BLaER1 treated with 17β-estradiol and CSF1 and Interleukin-3, amounts not matched to agents 10 nM and 100 nM (cell line): ENCODE measurements around the gene UROC1.

Experiments
- H3K27ac ChIP-seq, 11 experiments: shearing (Covaris generic); formaldehyde crosslinking; 2 replicates each; pipeline ENCODE4 v1.8.1; 2022
- H3K27me3 ChIP-seq, 11 experiments: shearing (Covaris generic); formaldehyde crosslinking; 2 replicates each; pipeline ENCODE4 v1.8.1; 2022
- H3K36me3 ChIP-seq, 11 experiments: shearing (Covaris generic); formaldehyde crosslinking; 2 replicates each; pipeline ENCODE4 v1.8.1; 2022
- H3K4me1 ChIP-seq, 10 experiments: shearing (Covaris generic); formaldehyde crosslinking; 2 replicates each; pipeline ENCODE4 v1.8.1; 2022
- H3K4me2 ChIP-seq, 11 experiments: shearing (Covaris generic); formaldehyde crosslinking; 2 replicates each; pipeline ENCODE4 v1.8.1; 2022
- H3K4me3 ChIP-seq, 10 experiments: shearing (Covaris generic); formaldehyde crosslinking; 2 replicates each; pipeline ENCODE4 v1.8.1; 2022
- H3K9ac ChIP-seq, 11 experiments: shearing (Covaris generic); formaldehyde crosslinking; 2 replicates each; pipeline ENCODE4 v1.8.1; 2022
- H3K9me3 ChIP-seq, 11 experiments: shearing (Covaris generic); formaldehyde crosslinking; replicated peaks in 1 of 11; 2 replicates each; pipeline ENCODE4 v1.8.1; 2022
- H4K20me1 ChIP-seq, 11 experiments: shearing (Covaris generic); formaldehyde crosslinking; 2 replicates each; pipeline ENCODE4 v1.8.1; 2022
- Cebpa-rat ChIP-seq, 11 experiments: shearing (Covaris generic); IDR thresholded peaks; 2 replicates each; pipeline ENCODE4 v1.8.1; 2022

UROC1 gene

GRCh38 chr3:126472277-126473006 lies 45.1 kb downstream of the UROC1 start:
- H3K4me2 ChIP-seq = peak overlapping the region; percentile 85 to 100 (median 99)
- TF ChIP-seq Cebpa-rat (IDR thresholded peaks at IDR 0.05) = peak in 10 of 11 experiments; percentile 19 to 87 (median 67); a peak in 13 of 22 replicates
- H3K9ac ChIP-seq = peak overlapping the region in 8 of 11 experiments; percentile 43 to 99 (median 98); a peak in 17 of 22 replicates
- peaks cover 46 to 58% (median 47%) of the 10 kb centered on the region in 11 experiments for H3K36me3 ChIP-seq
- no peaks in the 10 kb centered on the region for H3K9me3 ChIP-seq
- H3K4me1 ChIP-seq = peaks cover 38 to 56% (median 44%) of the 10 kb centered on the region in 10 experiments
- peak overlapping the region in 10 of 11 experiments; percentile 41 to 98 (median 58); a peak in 20 of 22 replicates for H3K27ac ChIP-seq
- H3K27me3 ChIP-seq = no peaks in the 10 kb centered on the region
- H3K4me3 ChIP-seq = peak overlapping the region in 8 of 10 experiments; percentile 86 to 99 (median 94); a peak in 15 of 20 replicates
- peaks cover 75 to 81% (median 78%) of the 10 kb centered on the region in 11 experiments; a peak in 21 of 22 replicates for H4K20me1 ChIP-seq

GRCh38 chr3:126469479-126469878 lies 48.1 kb downstream of the UROC1 start:
- H3K27me3 ChIP-seq = no peaks in the 10 kb centered on the region
- peaks cover 96 to 100% (median 100%) of the 10 kb centered on the region in 11 experiments for H4K20me1 ChIP-seq
- no peak for TF ChIP-seq Cebpa-rat (IDR thresholded peaks at IDR 0.05)
- H3K4me1 ChIP-seq = peaks cover 34 to 71% (median 50%) of the 10 kb centered on the region in 10 experiments
- no peaks in the 10 kb centered on the region for H3K9me3 ChIP-seq
- peaks cover 75 to 87% (median 77%) of the 10 kb centered on the region in 11 experiments for H3K36me3 ChIP-seq
- H3K4me3 ChIP-seq = no peak overlapping the region
- peak overlapping the region in 1 of 11 experiments; percentile 6; a peak in 1 of 22 replicates for H3K9ac ChIP-seq
- H3K4me2 ChIP-seq = no peak overlapping the region
- no peak overlapping the region for H3K27ac ChIP-seq

- Histone ChIP-seq H3K9ac (no peak overlapping the region; a peak in 1 of 22 replicates), H3K4me1 (peaks cover 21 to 62% (median 38%) of the 10 kb centered on the region in 10 experiments), H3K27me3 (no peaks in the 10 kb centered on the region), H4K20me1 (peaks cover 93 to 100% (median 99%) of the 10 kb centered on the region in 11 experiments), H3K4me2 (no peak overlapping the region), H3K9me3 (no peaks in the 10 kb centered on the region), H3K4me3 (no peak overlapping the region), H3K27ac (no peak overlapping the region), H3K36me3 (peaks cover 86 to 99% (median 89%) of the 10 kb centered on the region in 11 experiments)
- TF ChIP-seq Cebpa-rat (IDR thresholded peaks at IDR 0.05) = no peak
Measured at GRCh38 chr3:126468028-126468891, 49.3 kb downstream of the UROC1 start.

GRCh38 chr3:126467611-126467955 lies 50.0 kb downstream of the UROC1 start:
- Histone ChIP-seq H3K27ac (no peak overlapping the region), H3K9me3 (no peaks in the 10 kb centered on the region), H3K36me3 (peaks cover 92 to 100% (median 96%) of the 10 kb centered on the region in 11 experiments), H3K9ac (0 out of 22 replicates have a peak overlapping the region, but pooled peaks of 1 of the 11 experiments have one; percentile 13), H3K4me3 (no peak overlapping the region), H3K4me2 (no peak overlapping the region), H3K4me1 (peaks cover 15 to 55% (median 31%) of the 10 kb centered on the region in 10 experiments), H4K20me1 (peaks cover 87 to 100% (median 96%) of the 10 kb centered on the region in 11 experiments), H3K27me3 (no peaks in the 10 kb centered on the region)
- no peak for TF ChIP-seq Cebpa-rat (IDR thresholded peaks at IDR 0.05)

GRCh38 chr3:126466886-126467610 lies 50.5 kb downstream of the UROC1 start:
- Histone ChIP-seq H3K4me3 (no peak overlapping the region), H3K36me3 (peaks cover 98 to 100% (median 100%) of the 10 kb centered on the region in 11 experiments), H3K9ac (peak overlapping the region in 5 of 11 experiments; percentile 4 to 29 (median 13); a peak in 2 of 22 replicates), H4K20me1 (peaks cover 87 to 100% (median 96%) of the 10 kb centered on the region in 11 experiments), H3K4me2 (peak overlapping the region in 5 of 11 experiments; percentile 10 to 51 (median 25); a peak in 6 of 22 replicates), H3K9me3 (no peaks in the 10 kb centered on the region), H3K27ac (no peak overlapping the region), H3K4me1 (peaks cover 9 to 50% (median 26%) of the 10 kb centered on the region in 10 experiments), H3K27me3 (no peaks in the 10 kb centered on the region)
- TF ChIP-seq Cebpa-rat (IDR thresholded peaks at IDR 0.05) = no peak

GRCh38 chr3:126465928-126466544 lies 51.5 kb downstream of the UROC1 start:
- peaks cover 98 to 100% (median 100%) of the 10 kb centered on the region in 11 experiments for H3K36me3 ChIP-seq
- H3K4me2 ChIP-seq = peak overlapping the region in 5 of 11 experiments; percentile 7 to 51 (median 23); a peak in 5 of 22 replicates
- TF ChIP-seq Cebpa-rat (IDR thresholded peaks at IDR 0.05) = no peak
- 0 out of 22 replicates have a peak overlapping the region, but pooled peaks of 1 of the 11 experiments have one; percentile 4 for H3K9ac ChIP-seq
- H3K27me3 ChIP-seq = no peaks in the 10 kb centered on the region
- H3K4me1 ChIP-seq = peaks cover 0 to 40% (median 18%) of the 10 kb centered on the region in 10 experiments; a peak in 18 of 20 replicates
- no peak overlapping the region for H3K27ac ChIP-seq
- peaks cover 84 to 100% (median 95%) of the 10 kb centered on the region in 11 experiments for H4K20me1 ChIP-seq
- H3K9me3 ChIP-seq = no peaks in the 10 kb centered on the region
- H3K4me3 ChIP-seq = no peak overlapping the region

GRCh38 chr3:126464997-126465396 lies 52.6 kb downstream of the UROC1 start:
- TF ChIP-seq Cebpa-rat (IDR thresholded peaks at IDR 0.05) = no peak
- Histone ChIP-seq H3K27me3 (no peaks in the 10 kb centered on the region), H3K9me3 (no peaks in the 10 kb centered on the region), H4K20me1 (peaks cover 81 to 100% (median 96%) of the 10 kb centered on the region in 11 experiments), H3K27ac (no peak overlapping the region; a peak in 1 of 22 replicates), H3K36me3 (peaks cover 98 to 100% (median 100%) of the 10 kb centered on the region in 11 experiments), H3K4me3 (no peak overlapping the region), H3K9ac (no peak overlapping the region), H3K4me2 (no peak overlapping the region), H3K4me1 (peaks cover 0 to 39% (median 18%) of the 10 kb centered on the region in 10 experiments; a peak in 18 of 20 replicates)

- Histone ChIP-seq H3K27ac (no peak overlapping the region), H3K9ac (no peak overlapping the region), H3K36me3 (peaks cover 98 to 100% (median 100%) of the 10 kb centered on the region in 11 experiments), H3K9me3 (no peaks in the 10 kb centered on the region), H3K4me2 (no peak overlapping the region), H3K27me3 (no peaks in the 10 kb centered on the region), H4K20me1 (peaks cover 81 to 100% (median 96%) of the 10 kb centered on the region in 11 experiments), H3K4me1 (peaks cover 0 to 39% (median 18%) of the 10 kb centered on the region in 10 experiments; a peak in 18 of 20 replicates), H3K4me3 (no peak overlapping the region)
- no peak for TF ChIP-seq Cebpa-rat (IDR thresholded peaks at IDR 0.05)
Measured at GRCh38 chr3:126464494-126464893, 53.1 kb downstream of the UROC1 start.
